MCF 10A (cell line): ENCODE measurements around the gene SUN5. TPM values are rescaled to one million over a fixed set of nuclear protein-coding genes. Genes with fewer than 3 reads are reported as not detected.
"Not testable (repeated sequence)": the region's sequence is repeated elsewhere in the genome, so short reads cannot be mapped to it uniquely, and the experiment has no call there.

Source experiments
- Bru-seq: library from RNA; stranded (reverse); fragments of 400-500 nt; gene quantifications from one replicate; lab custom pipeline; 2021; lab: Mats Ljungman, UMichigan
- BruChase-seq, 2 experiments: library from RNA; stranded (reverse); fragments of 400-500 nt; gene quantifications; one replicate each; lab custom pipeline; 2021; lab: Mats Ljungman, UMichigan
- BruUV-seq: library from RNA; stranded (reverse); fragments of 400-500 nt; replicated peaks from 2 replicates; lab custom pipeline; 2021; lab: Mats Ljungman, UMichigan
- CTCF ChIA-PET: fragments of 300-600 bp; sonication (Branson Sonifier 250); formaldehyde crosslinking; extraction: SDS; loops from one replicate; lab custom pipeline; 2021; ENCODE audit warnings: antibody characterized with exemption, inconsistent platforms; lab: Yijun Ruan, JAX
- POLR2A ChIA-PET: fragments of 300-600, 350-650 bp; sonication (Branson Sonifier 250); formaldehyde crosslinking; extraction: SDS; loops from one replicate; lab custom pipeline; 2020; ENCODE audit warnings: antibody characterized with exemption, inconsistent platforms; lab: Yijun Ruan, JAX
- DNase-seq: peaks from one replicate; pipeline ENCODE4 v3.0.0-alpha.2; 2018; ENCODE audit not compliant: unreplicated experiment
- H3K27ac Mint-ChIP-seq: one replicate; pipeline ENCODE4 v1.8.0; 2022; ENCODE audit warnings: mild to moderate bottlenecking, low read depth, mixed read lengths; ENCODE audit not compliant: unreplicated experiment
- H3K27me3 Mint-ChIP-seq: one replicate; pipeline ENCODE4 v1.8.0; 2022; ENCODE audit warnings: mixed read lengths; ENCODE audit not compliant: insufficient read depth, unreplicated experiment
- H3K36me3 Mint-ChIP-seq: one replicate; pipeline ENCODE4 v1.8.0; 2022; ENCODE audit warnings: mild to moderate bottlenecking, moderate library complexity, mixed read lengths; ENCODE audit not compliant: insufficient read depth, unreplicated experiment
- H3K4me1 Mint-ChIP-seq: one replicate; pipeline ENCODE4 v1.8.0; 2022; ENCODE audit warnings: mixed read lengths; ENCODE audit not compliant: insufficient read depth, unreplicated experiment
- H3K4me3 Mint-ChIP-seq: one replicate; pipeline ENCODE4 v1.8.0; 2022; ENCODE audit warnings: mild to moderate bottlenecking, moderate library complexity, mixed read lengths; ENCODE audit not compliant: unreplicated experiment
- H3K9me3 Mint-ChIP-seq: one replicate; pipeline ENCODE4 v1.8.0; 2022; ENCODE audit warnings: mixed read lengths; ENCODE audit not compliant: unreplicated experiment
- CTCF ChIP-seq: fragments of 200-600 bp; IDR thresholded peaks from one replicate; pipeline ENCODE4 v1.8.0; 2022; ENCODE audit warnings: antibody characterized with exemption, mild to moderate bottlenecking; ENCODE audit not compliant: unreplicated experiment
- intact Hi-C: fragments of 100-400 bp; cut with micrococcal nuclease; formaldehyde crosslinking; loops from 2 replicates; pipeline ENCODE4 v1.14.1; 2022
- long read RNA-seq: library from polyadenylated mRNA; stranded (forward); transcript quantifications from one replicate; pipeline ENCODE4 v2.0.0, GENCODE V29; 2022
- total RNA-seq: library from RNA; stranded (reverse); gene quantifications from 2 replicates; pipeline ENCODE4 v1.2.3, GENCODE V29; 2022

Gene SUN5
- total RNA-seq = not detected in 2 replicates
- Bru-seq, nascent RNA = percentile 5 among the genes with signal in this experiment
- BruChase-seq, experiment 1, labeled RNA remaining after a 6-hour chase = not detected
- not detected for BruChase-seq, experiment 2, labeled RNA remaining after a 2-hour chase
- long read RNA-seq = 0 reads

- no peak for DNase-seq
- TF ChIP-seq CTCF = no peak
- BruUV-seq = no TSS peak
- H3K9me3 Mint-ChIP-seq = peaks cover 8% of the 10 kb centered on the region
- H3K36me3 Mint-ChIP-seq = no peaks in the 10 kb centered on the region
- ChIA-PET POLR2A (no interaction called here), CTCF (interaction anchor here (0.7 to 1.9 kb wide), 3 partner anchors 36 to 569 kb away, joined by 3 to 5 read pairs (median 3); no protein-coding TSS in a partner anchor)
- peaks cover 32% of the 10 kb centered on the region for H3K27me3 Mint-ChIP-seq
- intact Hi-C loops = no loop called here
- no peak within 1 kb of the TSS for H3K27ac Mint-ChIP-seq
- H3K4me3 Mint-ChIP-seq = no peak within 1 kb of the TSS
- no peaks in the 10 kb centered on the region for H3K4me1 Mint-ChIP-seq
Observed at GRCh38 chr20:33004141-33004751, at the start of gene SUN5. Gene SUN5 (minus strand): TSS chr20:33004433. CDS start chr20:33004340, 93 bp downstream.

GRCh38 chr20:33053291-33054106 lies 49.3 kb upstream of the SUN5 start, which contains the start of gene BPIFB3:
Gene BPIFB3 (plus strand): TSS chr20:33053903. CDS start chr20:33055436, 1,533 bp downstream.
- CTCF ChIA-PET = no interaction called here
- no peak for DNase-seq
- H3K4me1 Mint-ChIP-seq = no peaks in the 10 kb centered on the region
- H3K27me3 Mint-ChIP-seq = peaks cover 43% of the 10 kb centered on the region
- no TSS peak for BruUV-seq
- intact Hi-C loops = no loop called here
- H3K36me3 Mint-ChIP-seq = no peaks in the 10 kb centered on the region
- POLR2A ChIA-PET = no interaction called here
- no peak for TF ChIP-seq CTCF
- H3K27ac Mint-ChIP-seq = no peak within 1 kb of the TSS
- H3K4me3 Mint-ChIP-seq = no peak within 1 kb of the TSS
- H3K9me3 Mint-ChIP-seq = no peaks in the 10 kb centered on the region

GRCh38 chr20:33051333-33051732 lies 47.1 kb upstream of the SUN5 start:
- intact Hi-C loops = no loop called here
- H3K4me3 Mint-ChIP-seq = no peak overlapping the region
- CTCF ChIA-PET = interaction anchor here (0.6 kb wide), 1 partner anchor 259 kb away, joined by 3 read pairs; no protein-coding TSS in a partner anchor
- POLR2A ChIA-PET = no interaction called here
- no peak for TF ChIP-seq CTCF
- H3K4me1 Mint-ChIP-seq = no peaks in the 10 kb centered on the region
- no peaks in the 10 kb centered on the region for H3K36me3 Mint-ChIP-seq
- no TSS peak for BruUV-seq
- DNase-seq = no peak
- no peak overlapping the region for H3K27ac Mint-ChIP-seq
- H3K27me3 Mint-ChIP-seq = peaks cover 25% of the 10 kb centered on the region
- H3K9me3 Mint-ChIP-seq = no peaks in the 10 kb centered on the region

- Mint-ChIP-seq H3K9me3 (peaks cover 8% of the 10 kb centered on the region), H3K27ac (no peak overlapping the region), H3K27me3 (peaks cover 4% of the 10 kb centered on the region), H3K36me3 (peaks cover 6% of the 10 kb centered on the region), H3K4me3 (no peak overlapping the region), H3K4me1 (no peaks in the 10 kb centered on the region)
- DNase-seq = no peak
- TF ChIP-seq CTCF = no peak
- ChIA-PET POLR2A (no interaction called here), CTCF (no interaction called here)
- BruUV-seq = no TSS peak
- intact Hi-C loops = no loop called here
Observed at GRCh38 chr20:33046412-33046811, 42.2 kb upstream of the SUN5 start.

GRCh38 chr20:33045129-33045721 lies 41.0 kb upstream of the SUN5 start:
- POLR2A ChIA-PET, H3K27ac Mint-ChIP-seq, H3K36me3 Mint-ChIP-seq, BruUV-seq, DNase-seq, H3K4me1 Mint-ChIP-seq, H3K4me3 Mint-ChIP-seq, intact Hi-C loops, H3K9me3 Mint-ChIP-seq: not testable (repeated sequence)
- peaks cover 16% of the 10 kb centered on the region for H3K27me3 Mint-ChIP-seq
- CTCF ChIA-PET = interaction anchor here (0.6 kb wide), 1 partner anchor 320 kb away, joined by 3 read pairs; no protein-coding TSS in a partner anchor
